Panc1 (cell line): ENCODE measurements around the gene EMC8.

Source experiments
- CTCF ChIP-seq: fragments of 450-650 bp; IDR thresholded peaks from 2 replicates; pipeline ENCODE4 v1.5.1; 2017; ENCODE audit warnings: mild to moderate bottlenecking
- POLR2AphosphoS5 ChIP-seq: IDR thresholded peaks from 2 replicates; pipeline ENCODE4 v1.6.1; 2012; ENCODE audit warnings: mild to moderate bottlenecking, low read depth, low read length, moderate library complexity
- SIN3A ChIP-seq: IDR thresholded peaks from 2 replicates; pipeline ENCODE4 v1.6.1; 2012; ENCODE audit warnings: low read depth, mild to moderate bottlenecking, low read length, moderate library complexity, borderline replicate concordance; ENCODE audit not compliant: insufficient read depth
- TF ChIP-seq, protein P1 (sequence below), 2 experiments: IDR thresholded peaks; 2 replicates each; pipeline ENCODE4 v1.6.1; 2011 to 2012; ENCODE audit warnings: low read depth in 2 of 2, control low read depth in 1 of 2, low read length in 1 of 2, mild to moderate bottlenecking in 1 of 2, moderate library complexity in 1 of 2; ENCODE audit not compliant: insufficient read depth in 1 of 2

- no peak for TF ChIP-seq POLR2AphosphoS5
- TF ChIP-seq, protein P1, sequence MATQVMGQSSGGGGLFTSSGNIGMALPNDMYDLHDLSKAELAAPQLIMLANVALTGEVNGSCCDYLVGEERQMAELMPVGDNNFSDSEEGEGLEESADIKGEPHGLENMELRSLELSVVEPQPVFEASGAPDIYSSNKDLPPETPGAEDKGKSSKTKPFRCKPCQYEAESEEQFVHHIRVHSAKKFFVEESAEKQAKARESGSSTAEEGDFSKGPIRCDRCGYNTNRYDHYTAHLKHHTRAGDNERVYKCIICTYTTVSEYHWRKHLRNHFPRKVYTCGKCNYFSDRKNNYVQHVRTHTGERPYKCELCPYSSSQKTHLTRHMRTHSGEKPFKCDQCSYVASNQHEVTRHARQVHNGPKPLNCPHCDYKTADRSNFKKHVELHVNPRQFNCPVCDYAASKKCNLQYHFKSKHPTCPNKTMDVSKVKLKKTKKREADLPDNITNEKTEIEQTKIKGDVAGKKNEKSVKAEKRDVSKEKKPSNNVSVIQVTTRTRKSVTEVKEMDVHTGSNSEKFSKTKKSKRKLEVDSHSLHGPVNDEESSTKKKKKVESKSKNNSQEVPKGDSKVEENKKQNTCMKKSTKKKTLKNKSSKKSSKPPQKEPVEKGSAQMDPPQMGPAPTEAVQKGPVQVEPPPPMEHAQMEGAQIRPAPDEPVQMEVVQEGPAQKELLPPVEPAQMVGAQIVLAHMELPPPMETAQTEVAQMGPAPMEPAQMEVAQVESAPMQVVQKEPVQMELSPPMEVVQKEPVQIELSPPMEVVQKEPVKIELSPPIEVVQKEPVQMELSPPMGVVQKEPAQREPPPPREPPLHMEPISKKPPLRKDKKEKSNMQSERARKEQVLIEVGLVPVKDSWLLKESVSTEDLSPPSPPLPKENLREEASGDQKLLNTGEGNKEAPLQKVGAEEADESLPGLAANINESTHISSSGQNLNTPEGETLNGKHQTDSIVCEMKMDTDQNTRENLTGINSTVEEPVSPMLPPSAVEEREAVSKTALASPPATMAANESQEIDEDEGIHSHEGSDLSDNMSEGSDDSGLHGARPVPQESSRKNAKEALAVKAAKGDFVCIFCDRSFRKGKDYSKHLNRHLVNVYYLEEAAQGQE (IDR thresholded peaks at IDR 0.05; ENCODE audit: insufficient read depth in 1 of 2, low read depth in 2 of 2, low read length in 1 of 2): no peak
- no peak for TF ChIP-seq CTCF
- TF ChIP-seq SIN3A: no peak
Observed at GRCh38 chr16:85847036-85847435, 47.7 kb upstream of the EMC8 start.
